ENCODE results near the gene PARD3B.

The PARD3B gene

DNA sequence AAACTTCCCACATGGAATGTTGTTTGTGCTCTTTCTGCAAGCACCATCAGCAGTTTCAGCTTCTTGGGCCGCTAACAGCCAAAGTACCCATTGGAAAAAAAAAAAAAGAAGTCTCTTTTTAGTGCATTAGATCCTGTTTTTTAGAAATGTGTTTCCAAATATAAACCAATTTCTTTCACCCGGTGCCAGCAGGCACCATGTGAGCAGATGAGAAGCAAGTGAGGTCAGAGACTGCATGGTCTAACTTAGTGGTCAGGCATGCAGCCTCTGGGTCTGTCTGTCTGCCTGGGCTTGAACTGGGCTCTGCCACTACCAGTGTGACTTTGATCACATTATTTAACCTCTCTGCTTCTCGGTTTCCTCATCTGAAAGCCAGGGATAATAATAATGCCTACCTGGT lies 1061.9 kb downstream of the PARD3B start:
- no peak for DNase-seq (ENCODE audit: low spot score)
- TF ChIP-seq, protein P1, sequence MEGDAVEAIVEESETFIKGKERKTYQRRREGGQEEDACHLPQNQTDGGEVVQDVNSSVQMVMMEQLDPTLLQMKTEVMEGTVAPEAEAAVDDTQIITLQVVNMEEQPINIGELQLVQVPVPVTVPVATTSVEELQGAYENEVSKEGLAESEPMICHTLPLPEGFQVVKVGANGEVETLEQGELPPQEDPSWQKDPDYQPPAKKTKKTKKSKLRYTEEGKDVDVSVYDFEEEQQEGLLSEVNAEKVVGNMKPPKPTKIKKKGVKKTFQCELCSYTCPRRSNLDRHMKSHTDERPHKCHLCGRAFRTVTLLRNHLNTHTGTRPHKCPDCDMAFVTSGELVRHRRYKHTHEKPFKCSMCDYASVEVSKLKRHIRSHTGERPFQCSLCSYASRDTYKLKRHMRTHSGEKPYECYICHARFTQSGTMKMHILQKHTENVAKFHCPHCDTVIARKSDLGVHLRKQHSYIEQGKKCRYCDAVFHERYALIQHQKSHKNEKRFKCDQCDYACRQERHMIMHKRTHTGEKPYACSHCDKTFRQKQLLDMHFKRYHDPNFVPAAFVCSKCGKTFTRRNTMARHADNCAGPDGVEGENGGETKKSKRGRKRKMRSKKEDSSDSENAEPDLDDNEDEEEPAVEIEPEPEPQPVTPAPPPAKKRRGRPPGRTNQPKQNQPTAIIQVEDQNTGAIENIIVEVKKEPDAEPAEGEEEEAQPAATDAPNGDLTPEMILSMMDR (IDR thresholded peaks at IDR 0.05; ENCODE audit: extremely low read depth, missing control alignments) = no peak

DNA sequence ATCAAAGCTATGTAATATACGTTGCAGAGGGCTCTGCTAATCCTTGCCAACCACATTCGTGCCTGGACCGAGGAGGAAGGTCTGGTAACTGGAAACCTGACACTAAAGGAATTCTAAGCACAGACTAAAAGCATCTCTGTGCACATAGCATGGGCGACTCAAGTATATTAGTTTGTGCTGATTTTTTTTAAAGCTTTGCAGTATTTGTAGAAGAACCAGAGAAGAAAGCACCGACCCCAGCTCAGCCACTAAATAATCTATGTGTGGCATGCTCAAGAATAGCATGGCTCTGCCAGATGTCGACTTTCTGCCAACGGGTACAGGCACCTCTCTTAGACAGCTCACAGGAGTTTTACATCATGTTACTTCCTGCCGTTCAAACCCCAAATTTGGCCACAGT lies 1063.8 kb downstream of the PARD3B start:
- TF ChIP-seq, protein P1 (IDR thresholded peaks at IDR 0.05; ENCODE audit: extremely low read depth, missing control alignments) = no peak
- DNase-seq (ENCODE audit: low spot score) = no peak

DNA sequence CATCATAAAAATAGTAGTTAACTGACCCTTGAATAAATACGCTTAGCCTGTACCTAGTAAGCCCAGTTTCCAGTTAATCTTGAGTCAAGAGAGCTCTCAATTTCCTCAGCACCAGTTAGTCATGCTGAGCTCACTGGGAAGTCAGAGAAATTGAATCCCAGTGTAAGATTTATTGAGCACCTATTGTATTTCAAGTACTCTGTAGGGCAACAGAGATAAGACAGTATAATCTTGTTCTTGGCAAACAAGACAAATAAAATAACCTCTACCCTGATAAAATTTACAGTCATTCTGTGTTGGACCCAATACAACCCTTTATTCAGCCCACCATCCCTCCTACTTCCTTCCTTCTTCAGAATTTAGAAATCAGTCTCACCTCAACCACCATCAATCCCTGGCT lies 1065.2 kb downstream of the PARD3B start:
- TF ChIP-seq, protein P1 (IDR thresholded peaks at IDR 0.05; ENCODE audit: extremely low read depth, missing control alignments) = no peak
- DNase-seq (ENCODE audit: low spot score) = no peak

DNA sequence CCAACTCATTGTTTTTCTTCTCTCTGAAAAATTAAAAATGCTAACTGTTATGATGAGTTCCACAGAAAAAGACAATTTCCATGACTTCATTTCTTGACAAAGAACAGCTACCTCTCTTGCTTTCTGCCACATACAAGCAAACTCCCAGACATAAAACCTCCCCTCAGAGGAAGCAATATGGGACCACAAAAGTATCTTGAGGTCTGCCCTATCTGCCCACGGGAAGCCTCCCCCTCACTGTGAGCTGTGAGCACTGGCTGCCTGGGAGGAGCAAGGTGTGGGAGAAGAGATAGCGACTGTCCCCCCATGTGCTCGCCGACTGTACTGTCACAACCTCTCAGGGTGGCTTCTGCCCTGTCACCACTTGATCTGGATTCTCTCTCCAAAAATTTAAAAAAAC lies 1067.4 kb downstream of the PARD3B start:
- TF ChIP-seq, protein P1 (IDR thresholded peaks at IDR 0.05; ENCODE audit: extremely low read depth, missing control alignments) = no peak
- no peak for DNase-seq (ENCODE audit: low spot score)

DNA sequence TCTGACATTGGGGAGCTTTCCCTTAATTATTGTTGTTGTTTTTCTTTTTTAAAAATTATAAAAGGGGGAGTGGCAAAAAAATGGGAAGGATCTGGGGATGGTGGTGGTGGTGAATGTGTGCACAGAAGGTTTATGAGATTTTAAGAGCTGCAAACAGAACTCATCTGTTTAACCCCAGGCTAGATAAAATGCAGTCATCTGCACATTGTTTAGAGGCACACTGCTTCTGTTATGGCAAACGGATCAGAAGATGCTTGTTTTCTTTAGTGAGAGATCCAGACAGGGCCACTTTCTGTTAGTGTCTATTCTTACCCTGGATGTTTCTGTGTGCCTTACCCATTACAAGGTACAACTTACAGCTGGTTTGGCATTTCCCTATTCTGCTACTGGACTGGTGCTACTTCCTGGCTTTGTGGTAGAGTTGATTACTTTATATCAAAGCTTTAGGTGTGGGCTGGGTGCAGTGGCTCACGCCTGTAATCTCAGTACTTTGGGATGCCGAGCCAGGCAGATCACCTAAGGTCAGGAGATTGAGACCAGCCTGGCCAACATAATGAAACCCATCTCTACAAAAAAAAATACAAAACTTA lies 1068.8 kb downstream of the PARD3B start:
- DNase-seq (ENCODE audit: low spot score) = no peak
- TF ChIP-seq, protein P1 (IDR thresholded peaks at IDR 0.05; ENCODE audit: extremely low read depth, missing control alignments) = no peak

DNA sequence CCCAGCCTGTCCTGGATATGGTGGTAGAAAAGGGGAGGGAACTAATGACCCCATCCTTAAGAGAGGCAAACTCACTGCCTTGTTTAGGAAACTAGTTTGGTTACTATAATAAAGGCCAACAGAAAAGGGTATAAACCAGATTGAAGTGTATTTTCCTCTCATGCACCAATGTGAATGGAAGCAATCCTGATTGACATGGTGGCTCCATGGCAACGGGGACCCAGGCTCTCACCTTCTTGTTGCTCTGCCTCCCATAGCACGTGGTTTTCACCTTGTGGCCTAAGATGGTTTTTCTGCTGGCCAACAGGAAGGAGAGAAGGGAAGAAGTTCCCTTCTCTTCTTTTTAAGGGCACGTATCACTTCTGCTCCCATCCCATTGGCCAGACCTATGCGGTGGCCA lies 1069.7 kb downstream of the PARD3B start:
- TF ChIP-seq, protein P1 (IDR thresholded peaks at IDR 0.05; ENCODE audit: extremely low read depth, missing control alignments) = no peak

DNA sequence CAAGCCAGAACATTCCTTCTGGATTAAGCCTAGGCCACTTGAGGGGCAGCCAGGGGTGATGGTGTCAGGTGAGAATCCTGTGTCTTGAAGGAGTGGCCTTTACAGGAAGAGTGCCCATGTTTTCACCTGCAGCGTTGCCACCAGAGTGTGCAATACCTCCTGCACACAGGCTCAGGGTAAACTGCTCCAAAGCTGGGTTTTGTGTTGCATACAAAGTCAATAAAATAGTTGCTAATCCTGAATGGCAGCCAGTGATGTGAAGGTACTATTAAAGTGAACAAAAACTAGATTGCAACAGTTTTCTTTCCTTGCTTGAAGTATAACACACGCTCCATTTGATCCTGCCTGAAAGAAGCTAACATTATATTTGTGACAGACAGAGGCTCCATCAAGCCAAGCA lies 1072.6 kb downstream of the PARD3B start:
- TF ChIP-seq, protein P1 (IDR thresholded peaks at IDR 0.05; ENCODE audit: extremely low read depth, missing control alignments) = no peak
- DNase-seq (ENCODE audit: low spot score) = no peak

More for the DNA sequence above, 1069.7 kb downstream of the PARD3B start:
- DNase-seq (ENCODE audit: low spot score) = no peak
